Vagina (tissue), 2 donors: ENCODE data around the gene SPSB2. TPM values are rescaled to one million over a fixed set of nuclear protein-coding genes. Genes with fewer than 3 reads are reported as not detected.
"Not testable (repeated sequence)": the region's sequence is repeated elsewhere in the genome, so short reads cannot be mapped to it uniquely, and the experiment has no call there.

Source experiments
- DNase-seq, 2 donors: peaks; one replicate each; pipeline ENCODE4 v3.0.0-alpha.2; 2017; ENCODE audit errors: extremely low spot score in 2 of 2
- H3K27ac ChIP-seq: fragments of 200-600 bp; sonication (generic); one replicate; pipeline ENCODE4 v1.5.1; 2019
- H3K27me3 ChIP-seq: fragments of 200-600 bp; sonication (generic); one replicate; pipeline ENCODE4 v1.5.1; 2019
- H3K36me3 ChIP-seq, 2 donors: fragments of 200-600 bp; sonication (generic); one replicate each; pipeline ENCODE4 v1.5.1; 2017 to 2019
- H3K4me1 ChIP-seq: fragments of 200-600 bp; sonication (generic); one replicate; pipeline ENCODE4 v1.5.1; 2019
- H3K4me3 ChIP-seq, 2 donors: fragments of 200-600 bp; sonication (generic); 1 replicate in 1 of 2; 2 replicates in 1 of 2; pipeline ENCODE4 v1.5.1; 2016 to 2019
- H3K9me3 ChIP-seq: fragments of 200-600 bp; sonication (generic); one replicate; pipeline ENCODE4 v1.5.1; 2019
- CTCF ChIP-seq, 3 experiments: fragments of 450-650 bp in 2 of 3; fragments of 200-600 bp in 1 of 3; sonication (generic) in 1 of 3; IDR thresholded peaks; one replicate each; pipeline ENCODE4 v1.5.1; 2017 to 2019; ENCODE audit warnings: antibody characterized with exemption in 3 of 3, mild to moderate bottlenecking in 2 of 3, moderate library complexity in 2 of 3
- POLR2A ChIP-seq, 2 donors: fragments of 450-650 bp; IDR thresholded peaks; one replicate each; pipeline ENCODE4 v1.6.1; 2017; ENCODE audit warnings: antibody characterized with exemption in 2 of 2, mild to moderate bottlenecking in 2 of 2, moderate library complexity in 2 of 2
- POLR2AphosphoS5 ChIP-seq, 2 donors: sonication (generic); formaldehyde crosslinking; IDR thresholded peaks; one replicate each; pipeline ENCODE4 v1.9.0; 2017; ENCODE audit warnings: antibody characterized with exemption in 2 of 2, mild to moderate bottlenecking in 2 of 2, low read depth in 1 of 2; ENCODE audit not compliant: insufficient read depth in 1 of 2
- intact Hi-C: fragments of 100-400 bp; cut with DNase I; formaldehyde crosslinking; loops from one replicate; pipeline ENCODE4 v1.15.1; 2023
- total RNA-seq: library from RNA; depleted of rRNA; stranded (reverse); fragments of >200 nt; gene quantifications from one replicate; pipeline ENCODE4 v1.2.3, GENCODE V29; 2016

The SPSB2 gene
- total RNA-seq, 1 donor from 2014 or later: 3.2 TPM

DNA sequence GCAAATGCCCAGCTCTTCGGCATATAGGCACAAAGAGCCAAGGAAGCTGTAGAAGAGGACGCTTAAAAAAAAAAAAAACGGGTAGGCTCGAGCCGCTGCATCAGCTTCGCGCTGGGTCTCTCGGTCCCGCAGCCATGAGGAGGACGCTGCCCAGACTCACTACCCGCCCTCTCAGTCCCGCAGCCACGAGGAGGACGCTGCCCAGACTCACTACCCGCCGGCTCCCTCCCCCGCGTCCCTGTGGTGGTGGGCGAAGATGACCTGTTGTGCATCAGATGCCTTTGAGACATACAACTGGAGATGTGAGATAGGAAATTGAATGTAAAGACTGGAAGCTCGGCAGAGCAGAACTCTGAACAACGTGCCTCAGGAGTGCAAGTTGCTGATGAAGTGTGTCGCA is 11.4 kb upstream of the SPSB2 start:
- no peaks in the 10 kb centered on the region for H3K9me3 ChIP-seq
- DNase-seq: no peak
- H3K27me3 ChIP-seq: no peaks in the 10 kb centered on the region
- H3K36me3 ChIP-seq: peaks cover 0 to 16% of the 10 kb centered on the region in 2 donors
- no peak overlapping the region for H3K27ac ChIP-seq
- TF ChIP-seq POLR2A (IDR thresholded peaks at IDR 0.05) (no peak), POLR2AphosphoS5 (IDR thresholded peaks at IDR 0.05; ENCODE audit: insufficient read depth in 1 of 2, low read depth in 1 of 2) (no peak), CTCF (IDR thresholded peaks at IDR 0.05) (no peak)
- intact Hi-C loops: no loop called here
- no peaks in the 10 kb centered on the region for H3K4me1 ChIP-seq
- H3K4me3 ChIP-seq: no peak overlapping the region

- no peak for DNase-seq
- intact Hi-C loops: no loop called here
These were observed 10.6 kb upstream of the SPSB2 start for GRCh38 chr12:6883683-6884082.

DNA sequence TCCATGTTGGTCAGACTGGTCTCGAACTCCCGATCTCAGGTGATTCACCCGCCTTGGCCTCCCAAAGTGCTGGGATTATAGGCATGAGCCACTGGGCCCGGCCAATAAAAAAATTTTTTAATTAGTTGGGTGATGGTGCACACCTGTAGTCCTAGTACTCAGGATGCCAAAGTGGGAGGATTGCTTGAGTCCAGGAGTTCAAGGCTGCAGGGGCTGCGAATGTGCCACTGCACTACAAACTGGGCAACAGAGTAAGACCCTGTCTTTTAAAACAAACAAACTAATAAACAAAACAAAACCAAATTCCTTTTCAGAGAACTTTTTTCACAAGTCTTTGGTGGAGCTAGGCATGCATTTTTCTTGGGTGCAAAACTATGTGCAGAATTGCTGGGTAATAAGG is 10.1 kb upstream of the SPSB2 start:
- Histone ChIP-seq H3K27ac (no peak overlapping the region), H3K9me3 (no peaks in the 10 kb centered on the region), H3K4me3 (no peak overlapping the region), H3K4me1 (no peaks in the 10 kb centered on the region), H3K27me3 (no peaks in the 10 kb centered on the region), H3K36me3 (peaks cover 0 to 16% of the 10 kb centered on the region in 2 donors)
- TF ChIP-seq POLR2AphosphoS5 (IDR thresholded peaks at IDR 0.05; ENCODE audit: insufficient read depth in 1 of 2, low read depth in 1 of 2) (no peak), POLR2A (IDR thresholded peaks at IDR 0.05) (no peak), CTCF (IDR thresholded peaks at IDR 0.05) (no peak)
- no peak for DNase-seq
- intact Hi-C loops: no loop called here

More at GRCh38 chr12:6883683-6884082, 10.6 kb upstream of the SPSB2 start:
- H3K9me3 ChIP-seq: no peaks in the 10 kb centered on the region
- H3K4me1 ChIP-seq: no peaks in the 10 kb centered on the region
- H3K36me3 ChIP-seq: peaks cover 0 to 16% of the 10 kb centered on the region in 2 donors
- H3K4me3 ChIP-seq: no peak overlapping the region
- TF ChIP-seq CTCF (IDR thresholded peaks at IDR 0.05) (no peak), POLR2AphosphoS5 (IDR thresholded peaks at IDR 0.05; ENCODE audit: insufficient read depth in 1 of 2, low read depth in 1 of 2) (no peak), POLR2A (IDR thresholded peaks at IDR 0.05) (no peak)
- no peak overlapping the region for H3K27ac ChIP-seq
- no peaks in the 10 kb centered on the region for H3K27me3 ChIP-seq

- peaks cover 0 to 12% of the 10 kb centered on the region in 2 donors for H3K36me3 ChIP-seq
- DNase-seq, H3K4me1 ChIP-seq: not testable (repeated sequence)
These were observed 6.7 kb upstream of the SPSB2 start for GRCh38 chr12:6879824-6880223.

GRCh38 chr12:6874015-6874368 is 889 bp upstream of the SPSB2 start:
- H3K9me3 ChIP-seq, H3K27me3 ChIP-seq, intact Hi-C loops, DNase-seq: not testable (repeated sequence)
- Histone ChIP-seq H3K36me3 (peaks cover 0 to 14% of the 10 kb centered on the region in 2 donors), H3K27ac (peak overlapping the region; percentile 86), H3K4me1 (peaks cover 28% of the 10 kb centered on the region), H3K4me3 (peak overlapping the region; percentile 67 to 70)

More at GRCh38 chr12:6879824-6880223, 6.7 kb upstream of the SPSB2 start:
- H3K27me3 ChIP-seq, H3K9me3 ChIP-seq, H3K27ac ChIP-seq, intact Hi-C loops, H3K4me3 ChIP-seq: not testable (repeated sequence)

DNA sequence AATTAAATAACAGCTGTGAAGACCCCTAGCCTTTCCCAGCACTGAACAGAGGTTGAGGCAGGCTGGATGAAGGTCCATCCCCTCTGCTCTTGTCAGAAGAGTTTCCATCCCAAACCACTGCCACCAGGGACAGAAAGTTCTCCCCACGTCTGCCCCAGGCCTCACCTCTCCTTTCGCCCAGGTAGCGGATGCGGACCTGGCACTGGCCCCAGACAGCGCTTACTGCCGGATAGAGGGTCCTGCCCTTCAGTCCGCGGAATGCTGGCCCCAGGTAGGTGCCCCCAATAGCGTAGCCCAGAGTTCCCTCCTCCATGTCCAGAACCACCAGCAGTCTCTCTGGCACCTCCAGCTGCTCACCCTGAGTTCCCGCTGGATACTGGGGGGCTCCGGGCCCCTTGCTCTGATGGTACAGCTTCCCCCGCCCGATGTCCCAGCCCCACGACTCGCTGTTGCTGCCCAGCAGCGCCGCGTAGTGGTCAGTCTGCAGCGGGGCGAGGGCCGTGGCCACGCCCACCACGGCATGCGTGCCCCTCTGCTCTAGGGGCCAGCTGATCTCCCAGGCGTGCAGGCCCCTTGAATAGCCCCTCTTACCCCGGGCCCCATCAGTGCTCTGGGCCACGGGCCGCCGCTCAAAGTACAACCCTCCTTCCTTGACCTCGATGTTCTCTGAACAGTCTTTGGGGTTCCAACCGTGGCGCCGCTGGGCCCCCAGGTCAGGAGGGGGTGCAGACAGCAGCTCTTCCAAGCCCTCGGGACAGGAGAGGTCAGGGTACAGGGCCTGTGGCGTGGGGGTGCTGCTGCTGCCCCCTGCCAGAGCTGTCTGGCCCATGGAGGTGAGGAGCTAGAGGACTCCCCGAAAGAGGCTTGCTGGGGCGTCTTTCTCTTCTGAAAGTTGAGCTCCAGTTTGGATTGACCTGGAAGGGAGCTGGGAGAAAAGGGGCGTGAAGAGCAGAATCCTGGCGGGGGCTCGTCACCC is 742 bp downstream of the SPSB2 start:
- Histone ChIP-seq H3K27me3 (no peaks in the 10 kb centered on the region), H3K4me1 (peaks cover 38% of the 10 kb centered on the region), H3K27ac (peak overlapping the region; percentile 86), H3K36me3 (peaks cover 0 to 14% of the 10 kb centered on the region in 2 donors), H3K4me3 (peak overlapping the region; percentile 67 to 70), H3K9me3 (no peaks in the 10 kb centered on the region)
- intact Hi-C loops: no loop called here
- no peak for DNase-seq
- TF ChIP-seq CTCF (IDR thresholded peaks at IDR 0.05): peak; percentile 35 to 91 (median 77)
- TF ChIP-seq POLR2AphosphoS5 (IDR thresholded peaks at IDR 0.05; ENCODE audit: insufficient read depth in 1 of 2, low read depth in 1 of 2): no peak
- no peak for TF ChIP-seq POLR2A (IDR thresholded peaks at IDR 0.05)
